Brain microvascular endothelial cell (primary cell): ENCODE data around the gene PNPLA3.

Experiments used
- DNase-seq: peaks from one replicate; pipeline ENCODE4 v3.0.0-alpha.2; 2020
- H3K27ac ChIP-seq: fragments of 250-450 bp; sonication (Bioruptor Pico); 2 replicates; pipeline ENCODE4 v1.5.1; 2020; ENCODE audit warnings: mild to moderate bottlenecking, moderate library complexity
- H3K27me3 ChIP-seq: fragments of 250-450 bp; sonication (Bioruptor Pico); replicated peaks from 2 replicates; pipeline ENCODE4 v1.5.1; 2020; ENCODE audit warnings: mild to moderate bottlenecking
- H3K36me3 ChIP-seq: fragments of 250-450 bp; sonication (Bioruptor Pico); replicated peaks from 2 replicates; pipeline ENCODE4 v1.5.1; 2020; ENCODE audit warnings: mild to moderate bottlenecking
- H3K4me3 ChIP-seq: 2 replicates; pipeline ENCODE4 v1.5.1; 2011; ENCODE audit warnings: low read depth, mild to moderate bottlenecking, control low read depth, low read length, moderate library complexity
- CTCF ChIP-seq: IDR thresholded peaks from 2 replicates; pipeline ENCODE4 v1.5.1; 2011; ENCODE audit warnings: low read depth, mild to moderate bottlenecking, moderate library complexity, low read length, control low read depth, inconsistent platforms; ENCODE audit errors: missing control alignments
- in situ Hi-C: cut with HindIII; loops from 2 replicates; pipeline ENCODE4 v1.10.0; 2017; ENCODE audit warnings: low sequenced_read_pairs, low pct_ligation_motif_present

The PNPLA3 gene, protein sequence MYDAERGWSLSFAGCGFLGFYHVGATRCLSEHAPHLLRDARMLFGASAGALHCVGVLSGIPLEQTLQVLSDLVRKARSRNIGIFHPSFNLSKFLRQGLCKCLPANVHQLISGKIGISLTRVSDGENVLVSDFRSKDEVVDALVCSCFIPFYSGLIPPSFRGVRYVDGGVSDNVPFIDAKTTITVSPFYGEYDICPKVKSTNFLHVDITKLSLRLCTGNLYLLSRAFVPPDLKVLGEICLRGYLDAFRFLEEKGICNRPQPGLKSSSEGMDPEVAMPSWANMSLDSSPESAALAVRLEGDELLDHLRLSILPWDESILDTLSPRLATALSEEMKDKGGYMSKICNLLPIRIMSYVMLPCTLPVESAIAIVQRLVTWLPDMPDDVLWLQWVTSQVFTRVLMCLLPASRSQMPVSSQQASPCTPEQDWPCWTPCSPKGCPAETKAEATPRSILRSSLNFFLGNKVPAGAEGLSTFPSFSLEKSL

DNA sequence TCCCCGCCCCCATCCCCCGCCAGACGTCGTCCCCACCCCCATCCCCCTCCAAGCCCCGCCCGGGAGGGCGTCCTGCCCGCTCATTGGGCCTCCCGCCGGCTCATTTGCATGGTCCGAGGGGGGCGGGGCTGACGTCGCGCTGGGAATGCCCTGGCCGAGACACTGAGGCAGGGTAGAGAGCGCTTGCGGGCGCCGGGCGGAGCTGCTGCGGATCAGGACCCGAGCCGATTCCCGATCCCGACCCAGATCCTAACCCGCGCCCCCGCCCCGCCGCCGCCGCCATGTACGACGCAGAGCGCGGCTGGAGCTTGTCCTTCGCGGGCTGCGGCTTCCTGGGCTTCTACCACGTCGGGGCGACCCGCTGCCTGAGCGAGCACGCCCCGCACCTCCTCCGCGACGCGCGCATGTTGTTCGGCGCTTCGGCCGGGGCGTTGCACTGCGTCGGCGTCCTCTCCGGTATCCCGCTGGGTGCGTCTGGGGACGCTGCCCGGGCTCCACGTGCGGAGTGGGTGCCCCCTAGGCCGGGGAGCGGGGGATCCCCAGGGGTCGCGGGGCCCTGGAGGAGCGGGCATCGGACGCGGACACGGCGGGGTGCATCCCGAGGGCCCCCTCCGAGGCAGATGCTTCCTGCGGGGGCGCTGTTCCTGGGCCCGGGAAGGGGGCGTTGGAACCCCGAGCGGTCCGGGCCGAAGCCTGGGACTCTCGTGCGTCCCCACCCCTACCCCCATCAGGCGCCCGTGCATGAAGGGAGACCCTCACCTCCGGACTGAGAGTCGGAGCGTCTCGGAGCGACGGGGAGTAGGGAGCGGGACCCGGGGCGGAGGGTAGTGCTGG is at the start of gene PNPLA3:
Gene PNPLA3, plus strand, starts transcription at position 175 of the 834 bp plus-strand sequence. Its CDS starts 107 bp downstream, at position 282.
- H3K27me3 ChIP-seq: no peaks in the 10 kb centered on the region
- TF ChIP-seq CTCF: peak; percentile 52
- H3K27ac ChIP-seq: peak within 1 kb of the TSS; percentile 66

DNA sequence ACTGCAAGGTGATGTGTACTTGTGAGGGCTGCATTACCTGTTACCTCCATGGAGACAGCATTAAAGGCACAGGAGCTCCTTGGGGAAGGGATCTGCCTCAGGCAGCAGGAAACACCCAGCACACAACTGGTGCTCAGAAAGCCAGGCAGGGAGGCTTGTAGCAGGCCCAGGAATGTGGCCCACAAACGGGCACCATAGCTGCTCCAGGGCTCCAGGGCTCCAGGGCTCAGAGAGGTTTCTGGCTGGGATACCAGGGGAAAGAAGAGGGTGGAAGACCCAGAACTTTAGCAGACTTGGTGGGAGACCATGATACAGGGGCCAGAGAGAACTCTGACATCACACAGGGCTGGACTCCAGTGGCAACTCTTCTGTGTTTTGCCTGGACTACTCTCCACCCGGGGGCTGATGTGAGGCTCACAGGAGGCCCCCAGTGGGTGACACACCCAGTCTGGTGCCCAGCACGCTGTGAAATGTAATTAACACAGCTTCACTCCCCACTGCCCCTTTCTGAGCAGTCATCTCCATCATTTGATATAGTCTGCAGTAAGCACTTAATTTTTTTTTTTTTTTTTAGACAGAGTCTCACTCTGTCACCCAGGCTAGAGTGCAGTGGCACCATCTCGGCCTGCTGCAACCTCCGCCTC is 46.6 kb upstream of the PNPLA3 start:
- no peak for DNase-seq
- Histone ChIP-seq H3K27ac (no peak overlapping the region), H3K4me3 (no peak overlapping the region), H3K27me3 (peaks cover 2% of the 10 kb centered on the region), H3K36me3 (no peaks in the 10 kb centered on the region)
- TF ChIP-seq CTCF: no peak
- in situ Hi-C loops: no loop called here

More for the DNA sequence above, at the start of gene PNPLA3:
- DNase-seq: peak; percentile 88
- peaks cover 3% of the 10 kb centered on the region for H3K36me3 ChIP-seq
- in situ Hi-C loops: no loop called here
- peak within 1 kb of the TSS; percentile 84 for H3K4me3 ChIP-seq

GRCh38 chr22:43878079-43878795 is 45.4 kb upstream of the PNPLA3 start:
- no peak for TF ChIP-seq CTCF
- no peak overlapping the region for H3K4me3 ChIP-seq
- no peak overlapping the region for H3K27ac ChIP-seq
- in situ Hi-C loops: no loop called here
- no peak for DNase-seq
- H3K36me3 ChIP-seq: no peaks in the 10 kb centered on the region
- H3K27me3 ChIP-seq: peaks cover 2% of the 10 kb centered on the region

GRCh38 chr22:43878831-43879550 is 44.6 kb upstream of the PNPLA3 start:
- Histone ChIP-seq H3K27me3 (peaks cover 2% of the 10 kb centered on the region), H3K27ac (no peak overlapping the region), H3K36me3 (no peaks in the 10 kb centered on the region), H3K4me3 (no peak overlapping the region)
- DNase-seq: no peak
- in situ Hi-C loops: no loop called here
- TF ChIP-seq CTCF: no peak
